ENCODE results near the gene AIFM2.
"Not testable (repeated sequence)": the region's sequence is repeated elsewhere in the genome, so short reads cannot be mapped to it uniquely, and the experiment has no call there.

The AIFM2 gene

DNA sequence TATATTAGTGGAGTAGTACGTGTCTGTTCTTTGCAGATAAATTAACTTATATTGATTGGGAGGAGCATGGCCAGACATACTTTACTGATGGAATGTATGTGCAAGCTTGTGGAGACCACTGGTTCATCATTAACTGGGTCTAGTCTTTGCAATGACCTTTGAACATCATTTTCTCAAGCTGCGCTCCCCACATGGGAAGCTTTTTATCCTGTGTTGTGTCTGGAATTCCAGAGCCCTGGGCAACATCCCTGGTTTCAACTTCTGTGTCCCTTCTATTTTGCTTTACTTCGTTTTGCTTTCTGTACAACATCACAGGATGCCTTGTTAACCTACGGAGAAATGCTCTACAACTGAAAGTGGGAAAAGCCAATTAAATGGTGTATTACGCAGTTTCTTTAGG is 41.7 kb downstream of the AIFM2 start:
- DNase-seq (ENCODE audit: low read depth) = no peak

DNA sequence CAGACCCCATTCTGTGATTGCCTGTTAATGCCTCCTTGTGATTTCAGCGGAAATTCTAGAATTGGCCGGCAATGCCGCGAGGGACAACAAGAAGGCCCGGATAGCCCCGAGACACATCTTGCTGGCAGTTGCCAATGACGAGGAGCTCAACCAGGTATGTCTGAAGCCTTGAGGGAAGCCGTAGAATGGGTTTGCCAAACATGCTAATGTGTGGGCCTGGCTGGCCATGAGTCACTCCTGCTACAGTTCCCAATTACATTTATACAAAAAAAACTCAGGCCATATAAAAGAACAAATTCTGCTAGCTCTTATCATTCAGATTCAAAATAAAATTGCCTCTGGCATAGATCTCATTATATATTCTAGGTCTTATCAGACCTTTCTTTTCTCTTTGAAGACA is 42.6 kb downstream of the AIFM2 start:
- no peak for DNase-seq (ENCODE audit: low read depth)

DNA sequence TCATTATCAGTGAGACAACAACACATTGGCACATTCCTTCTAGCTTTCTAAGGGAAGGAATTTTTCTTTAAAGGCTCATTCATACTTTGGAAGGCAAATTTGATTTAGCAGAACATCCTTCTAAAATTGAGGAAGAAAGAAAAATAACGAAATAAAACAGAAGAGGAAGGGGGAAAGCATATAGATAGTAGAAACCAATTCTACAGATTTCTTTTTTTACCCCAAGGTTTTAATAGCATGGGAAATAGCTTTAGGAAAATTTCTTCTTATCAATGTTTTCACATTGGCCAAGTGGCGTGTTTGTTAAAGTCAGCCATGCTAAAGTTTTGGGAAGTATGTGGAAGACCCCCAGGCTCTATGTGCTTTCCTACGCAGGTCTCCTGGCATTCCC is 44.3 kb downstream of the AIFM2 start:
- no peak for DNase-seq (ENCODE audit: low read depth)

DNA sequence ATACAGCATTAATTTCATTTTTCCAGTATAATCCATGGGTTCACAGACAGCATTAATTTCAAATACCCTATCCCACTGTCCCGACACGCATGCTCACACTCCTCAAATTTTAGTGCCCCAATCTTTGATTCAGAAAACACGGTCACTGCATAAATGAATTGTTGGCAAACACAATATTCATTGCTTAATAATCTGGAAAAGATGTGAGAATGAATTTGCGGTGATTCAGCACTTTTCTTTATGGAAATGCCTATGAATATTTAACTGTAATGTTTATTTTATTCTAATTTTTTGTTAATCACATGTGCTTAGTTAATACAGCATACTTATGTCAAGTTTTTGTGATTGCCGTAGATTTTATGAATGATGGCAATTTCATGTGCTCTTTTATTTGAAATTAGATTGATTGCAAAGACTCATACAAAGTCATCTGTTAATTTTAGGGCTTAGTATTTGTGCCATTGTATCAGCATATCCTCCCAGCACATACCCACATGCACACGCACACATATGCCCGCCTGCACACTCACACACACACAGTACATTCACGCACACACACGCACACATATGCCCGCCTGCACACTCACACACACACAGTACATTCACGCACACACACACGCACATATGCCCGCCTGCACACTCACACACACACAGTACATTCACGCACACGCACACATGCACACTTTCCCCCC is 44.9 kb downstream of the AIFM2 start:
- DNase-seq (ENCODE audit: low read depth) = no peak

DNA sequence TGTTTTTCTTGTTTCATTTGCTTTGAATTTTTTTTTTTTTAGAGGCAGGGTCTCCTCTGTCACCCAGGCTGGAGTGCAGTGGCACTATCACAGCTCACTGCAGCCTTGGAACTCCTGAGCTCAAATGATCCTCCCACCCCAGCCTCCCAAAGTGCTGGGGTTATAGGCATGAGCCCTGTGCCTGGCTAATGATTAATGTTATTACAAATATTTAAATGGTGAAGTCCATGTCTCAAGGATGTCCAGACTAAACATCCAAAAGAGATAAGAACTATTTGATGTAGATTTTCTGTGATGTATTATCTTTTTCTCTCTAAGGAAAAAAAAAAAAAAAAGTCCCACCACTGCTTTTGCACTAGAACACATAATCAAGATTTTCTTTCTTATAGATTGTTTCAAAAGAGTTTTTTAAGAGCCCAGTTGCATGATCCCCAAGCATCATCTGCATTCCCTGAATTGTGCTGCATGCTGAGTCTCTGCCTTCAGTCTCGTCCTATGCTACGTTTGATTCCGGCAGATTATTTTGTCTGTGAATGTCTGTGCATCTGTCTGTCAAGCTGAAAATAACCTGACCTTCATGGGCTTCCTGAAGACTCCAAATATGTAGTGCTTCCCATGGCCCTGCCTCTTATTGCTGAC is 46.5 kb downstream of the AIFM2 start:
- no peak for DNase-seq (ENCODE audit: low read depth)

DNA sequence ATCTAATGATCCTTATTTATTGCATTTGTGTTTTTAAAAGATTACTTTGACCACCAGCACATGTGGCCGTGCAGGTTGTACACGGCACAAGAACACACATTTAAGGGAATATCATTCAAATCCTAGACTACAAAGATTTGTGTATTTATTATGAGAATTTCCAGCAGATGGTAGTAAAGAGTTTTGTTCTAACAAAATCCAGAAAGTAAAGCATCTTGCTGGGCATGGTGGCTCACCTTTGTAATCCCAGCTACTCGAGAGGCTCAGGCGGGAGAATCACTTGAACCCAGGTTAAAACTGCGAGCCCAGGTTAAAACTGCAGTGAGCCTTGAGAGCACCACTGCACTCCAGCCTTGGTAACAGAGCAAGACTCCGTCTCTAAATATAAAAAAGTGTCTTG is 48.4 kb downstream of the AIFM2 start:
- no peak for DNase-seq (ENCODE audit: low read depth)

DNA sequence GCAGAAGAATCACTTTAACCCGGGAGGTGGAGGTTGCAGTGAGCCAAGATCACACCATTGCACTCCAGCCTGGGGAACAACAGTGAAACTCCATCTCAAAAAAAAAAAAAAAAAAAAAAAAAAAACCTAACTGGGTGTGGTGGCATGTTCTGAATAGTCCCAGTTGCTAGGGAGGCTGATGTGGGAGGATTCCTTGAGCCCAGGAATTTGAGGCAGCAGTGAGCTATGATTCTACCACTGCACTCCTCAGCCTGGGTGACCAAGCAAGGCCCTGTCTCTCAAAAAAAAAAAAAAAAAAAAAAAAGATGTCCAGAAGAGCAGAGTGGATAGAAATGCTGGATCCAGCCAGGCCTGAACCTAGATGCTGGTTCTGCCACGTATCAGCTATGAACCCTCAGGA is 51.8 kb downstream of the AIFM2 start:
- not testable (repeated sequence) for DNase-seq (ENCODE audit: low read depth)

DNA sequence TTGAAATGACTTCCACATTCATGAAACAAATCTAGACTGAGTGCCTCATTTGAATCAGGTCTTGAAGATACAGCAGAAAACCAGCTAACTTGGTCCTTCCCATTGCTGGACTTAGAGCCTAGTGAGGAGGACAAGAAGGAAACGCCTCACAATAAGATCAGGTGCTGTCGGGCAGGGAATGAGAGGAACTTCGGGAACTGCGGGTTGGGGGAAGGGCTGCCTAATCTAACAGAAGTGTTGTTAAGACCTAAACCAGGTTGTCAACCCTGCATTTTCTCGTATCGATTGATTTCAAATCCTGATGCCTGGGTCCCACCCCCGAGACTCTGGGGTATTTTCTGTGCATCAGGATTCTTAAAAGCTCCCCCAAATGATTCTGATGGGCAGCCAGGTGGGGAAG is 53.7 kb downstream of the AIFM2 start:
- DNase-seq (ENCODE audit: low read depth) = no peak

DNA sequence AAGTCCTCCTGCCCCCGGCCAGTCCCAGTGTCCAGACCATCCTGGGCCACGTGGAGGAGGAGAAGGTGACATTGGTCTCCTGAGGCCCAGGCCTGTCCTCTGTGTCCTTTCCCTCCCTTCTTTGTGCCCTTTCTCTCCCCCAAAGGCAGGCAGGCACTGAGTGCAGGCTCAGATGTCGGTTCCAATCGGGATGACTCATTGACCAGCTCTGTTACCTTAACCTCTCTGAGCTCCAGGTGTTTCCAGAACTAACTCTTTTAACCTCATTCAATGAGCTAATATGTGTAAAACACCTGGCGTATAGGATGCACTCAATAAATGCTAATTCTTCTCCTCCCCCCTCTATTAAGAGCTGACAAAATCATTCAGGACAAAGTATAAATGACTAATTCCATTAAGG is 54.3 kb downstream of the AIFM2 start:
- no peak for DNase-seq (ENCODE audit: low read depth)

DNA sequence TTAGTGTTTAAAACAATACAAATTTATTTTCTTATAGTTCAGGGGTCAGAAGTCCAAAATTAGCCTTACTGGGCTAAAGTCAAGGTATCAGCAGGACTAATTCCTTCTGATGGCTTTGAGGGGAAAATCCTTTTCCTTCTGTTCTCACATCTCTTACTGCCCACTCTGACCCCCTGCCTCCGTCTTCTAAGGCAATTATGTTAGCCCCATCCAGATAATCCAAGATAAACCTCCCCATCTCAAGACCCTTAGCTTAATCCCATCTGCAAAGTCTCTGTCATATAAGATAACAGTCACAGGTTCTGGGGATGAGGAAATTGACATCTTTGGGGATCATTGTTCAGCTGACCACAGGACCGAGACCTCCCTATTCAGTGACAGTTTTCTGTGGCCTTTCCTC is 57.7 kb downstream of the AIFM2 start:
- DNase-seq (ENCODE audit: low read depth) = no peak

DNA sequence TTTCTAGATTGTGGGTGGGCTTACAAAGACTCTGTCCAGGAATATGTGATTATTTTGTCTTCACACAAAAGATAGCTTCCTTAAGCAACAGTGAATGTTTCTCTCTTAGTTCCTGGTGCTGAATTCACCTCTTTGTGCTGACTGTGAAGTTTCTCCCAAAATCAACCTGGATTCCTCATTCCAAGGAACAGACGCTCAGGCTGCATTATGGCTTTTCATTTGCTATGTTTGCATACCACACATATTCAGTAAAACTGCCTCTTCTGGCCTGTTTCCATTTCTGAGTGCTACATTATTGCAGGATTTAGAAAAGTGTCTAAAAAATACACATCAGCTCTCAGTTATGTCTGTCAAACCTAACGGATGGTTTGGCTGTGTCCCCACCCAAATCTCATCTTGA is 58.5 kb downstream of the AIFM2 start:
- no peak for DNase-seq (ENCODE audit: low read depth)

DNA sequence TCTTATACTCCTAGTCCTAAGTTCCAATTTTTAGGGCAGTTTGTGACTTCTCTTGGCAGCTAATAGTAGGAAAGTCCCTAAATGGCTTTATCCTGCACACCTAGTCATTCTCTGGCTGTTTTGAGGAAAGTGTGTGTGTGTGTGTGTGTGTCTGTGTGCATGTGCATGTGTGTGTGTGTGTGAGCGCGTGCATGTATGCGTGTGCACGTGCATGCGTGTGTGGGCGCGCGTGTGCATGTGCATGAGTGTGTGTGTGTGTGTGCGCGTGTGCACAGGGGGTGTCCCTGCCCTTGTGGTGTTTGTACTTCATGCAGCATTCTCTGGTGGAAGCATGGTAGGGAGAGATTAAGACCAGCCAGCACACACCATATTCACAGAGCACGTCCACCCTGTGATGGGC is 61.8 kb downstream of the AIFM2 start:
- DNase-seq (ENCODE audit: low read depth) = no peak

DNA sequence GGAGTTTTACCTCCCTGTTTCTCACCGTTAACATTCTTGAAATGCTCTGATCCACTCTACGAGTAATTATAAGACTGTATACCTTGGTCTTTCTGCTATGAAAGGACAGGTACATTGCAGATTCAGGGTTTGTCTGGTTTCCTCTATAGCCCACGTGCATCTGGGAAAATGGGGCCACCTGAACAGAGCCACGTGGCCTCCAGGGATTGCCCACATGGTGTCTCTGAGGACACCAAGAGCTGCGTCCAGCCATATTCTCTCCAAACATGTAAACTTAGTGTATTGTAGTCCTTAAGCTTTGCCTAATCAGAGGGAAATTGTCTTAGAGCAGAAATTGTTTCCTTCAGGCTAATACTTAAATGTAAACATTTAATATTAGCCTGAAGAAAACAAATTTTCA is 63.3 kb downstream of the AIFM2 start:
- no peak for DNase-seq (ENCODE audit: low read depth)

DNA sequence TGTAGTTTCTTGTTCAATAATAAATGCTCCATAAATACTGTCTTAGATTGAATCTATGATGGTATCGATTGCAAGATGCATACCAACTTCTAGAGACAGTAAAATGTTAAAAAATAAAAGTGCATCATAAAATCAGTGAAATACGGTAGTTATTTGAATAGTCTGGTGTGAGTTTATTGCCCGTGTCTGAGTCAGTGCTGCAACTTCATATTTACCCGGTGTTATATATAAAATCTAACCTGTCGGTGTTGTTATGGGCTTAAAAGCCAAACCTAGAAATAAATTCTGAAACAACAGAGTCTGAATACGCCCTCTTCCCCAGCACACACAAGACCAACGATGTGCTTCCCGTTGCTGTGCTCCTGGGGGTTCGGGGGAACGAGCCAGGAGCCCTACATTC is 63.7 kb downstream of the AIFM2 start:
- no peak for DNase-seq (ENCODE audit: low read depth)

DNA sequence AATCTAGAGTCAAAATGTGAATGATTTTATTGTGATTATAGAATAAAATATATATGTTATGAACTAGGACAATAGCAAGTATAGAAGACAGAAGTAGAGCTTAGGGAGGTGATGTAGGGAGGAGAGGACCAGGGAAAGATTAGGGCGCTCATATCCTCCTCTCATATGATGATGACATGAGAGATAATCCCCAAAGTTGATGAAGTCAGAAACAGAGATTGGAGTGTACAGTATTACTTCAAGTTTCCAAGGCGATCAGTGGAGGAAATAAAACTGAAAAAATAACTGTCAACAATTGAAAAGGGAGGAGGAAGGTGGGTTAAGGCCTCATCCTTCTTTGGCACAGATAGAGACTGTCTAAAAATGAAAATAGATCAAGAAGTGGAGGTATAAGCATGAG is 65.0 kb downstream of the AIFM2 start:
- DNase-seq (ENCODE audit: low read depth) = no peak

DNA sequence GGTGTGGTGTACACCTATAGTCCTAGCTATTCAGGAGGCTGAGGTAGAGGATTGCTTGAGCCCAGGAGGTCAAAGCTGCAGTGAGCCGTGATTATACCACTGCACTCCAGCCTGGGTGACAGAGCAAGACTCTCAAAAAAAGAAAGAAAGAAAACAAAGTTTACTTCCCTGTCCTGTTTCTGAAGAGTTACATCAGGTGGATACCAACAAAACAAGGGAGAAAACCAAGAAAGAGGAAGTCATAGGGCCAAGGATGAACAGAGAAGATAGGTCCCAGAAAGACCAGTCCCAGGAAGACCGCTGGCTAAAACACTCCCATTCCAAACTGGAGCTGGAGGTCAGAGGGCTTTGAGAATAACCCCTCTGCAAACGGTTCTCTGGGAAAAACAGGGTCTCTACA is 66.4 kb downstream of the AIFM2 start:
- no peak for DNase-seq (ENCODE audit: low read depth)

DNA sequence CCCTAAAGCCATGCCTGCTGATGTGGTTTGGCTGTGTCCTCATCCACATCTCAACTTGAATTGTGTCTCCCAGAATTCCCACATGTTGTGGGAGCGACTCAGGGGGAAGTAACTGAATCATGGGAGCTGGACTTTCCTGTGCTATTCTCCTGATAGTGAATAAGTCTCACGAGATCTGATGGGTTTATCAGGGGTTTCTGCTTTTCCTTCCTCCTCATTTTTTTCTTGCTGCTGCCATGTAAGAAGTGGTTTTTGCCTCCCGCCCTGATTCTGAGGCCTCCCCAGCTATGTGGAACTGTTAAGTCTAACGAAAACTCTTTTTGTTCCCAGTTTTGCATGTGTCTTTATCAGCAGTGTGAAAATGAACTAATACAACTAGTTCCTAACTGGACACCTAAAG is 68.1 kb downstream of the AIFM2 start:
- no peak for DNase-seq (ENCODE audit: low read depth)

DNA sequence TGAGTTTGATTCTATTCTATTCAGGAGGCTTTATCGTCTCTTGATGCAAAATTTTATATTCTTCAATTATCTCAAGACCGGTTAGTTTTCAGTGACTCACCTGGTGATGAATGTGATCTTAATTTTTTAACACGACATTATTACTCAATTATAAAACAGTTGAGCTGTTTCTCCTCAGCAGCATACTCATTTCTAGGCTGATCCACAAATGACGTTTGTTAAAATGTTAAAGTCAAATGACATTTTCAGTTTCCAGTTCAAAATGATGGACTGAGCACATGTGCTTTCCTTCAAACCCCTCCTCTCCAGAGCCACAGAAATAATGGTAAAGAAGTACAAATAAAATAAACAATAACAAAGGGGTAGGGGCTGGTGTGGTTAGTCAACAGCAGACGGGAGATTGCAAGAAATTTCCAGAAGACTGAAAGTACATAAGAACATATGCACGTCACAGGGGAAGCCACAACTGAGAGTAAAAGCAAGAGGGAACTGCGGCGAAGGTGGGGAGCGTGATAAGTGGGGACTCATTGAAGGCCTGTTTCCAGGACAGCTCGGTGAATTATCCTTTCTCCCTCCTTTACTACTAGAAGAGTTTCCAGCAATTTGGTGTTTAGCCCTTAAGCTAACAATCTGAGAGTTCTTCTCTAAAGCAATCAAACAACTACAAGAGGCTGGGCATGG is 69.1 kb downstream of the AIFM2 start:
- DNase-seq (ENCODE audit: low read depth) = no peak
